Epithelial cell of proximal tubule (primary cell): Measurements from ENCODE around the gene CST8. TPM values are rescaled to one million over a fixed set of nuclear protein-coding genes. Genes with fewer than 3 reads are reported as not detected.

Source experiments
- DNase-seq: peaks from one replicate; pipeline ENCODE4 v3.0.0-alpha.2; 2011; ENCODE audit warnings: low read depth
- H3K4me3 ChIP-seq: 2 replicates; pipeline ENCODE4 v1.5.1; 2011; ENCODE audit warnings: low read depth, mild to moderate bottlenecking, low read length
- CTCF ChIP-seq: conservative IDR thresholded peaks from 2 replicates; pipeline ENCODE4 v1.5.1; 2012; ENCODE audit warnings: low read depth, mild to moderate bottlenecking, low read length
- total RNA-seq: library from RNA; depleted of rRNA; stranded (reverse); fragments of >200 nt; gene quantifications from 2 replicates; pipeline ENCODE4 v1.2.3, GENCODE V29; 2015

CST8 gene
- not detected in 2 replicates for total RNA-seq

GRCh38 chr20:23490817-23491216 is at the start of gene CST8:
Gene CST8, plus strand, starts transcription at chr20:23491117. Its CDS starts 551 bp downstream, at chr20:23491668.
- DNase-seq, result no peak
- TF ChIP-seq CTCF, result no peak
- H3K4me3 ChIP-seq, result no peak within 1 kb of the TSS

GRCh38 chr20:23441850-23442313 is 49.0 kb upstream of the CST8 start:
- H3K4me3 ChIP-seq, result no peak overlapping the region
- no peak for DNase-seq
- peak; percentile 98 for TF ChIP-seq CTCF

- no peak for TF ChIP-seq CTCF
- no peak for DNase-seq
Measured at GRCh38 chr20:23442436-23442835, 48.5 kb upstream of the CST8 start.

GRCh38 chr20:23444859-23445258 is 46.1 kb upstream of the CST8 start:
- H3K4me3 ChIP-seq, result no peak overlapping the region
- no peak for TF ChIP-seq CTCF
- no peak for DNase-seq

More at GRCh38 chr20:23442436-23442835, 48.5 kb upstream of the CST8 start:
- no peak overlapping the region for H3K4me3 ChIP-seq

- no peak for TF ChIP-seq CTCF
- DNase-seq, result peak; percentile 63
- no peak overlapping the region for H3K4me3 ChIP-seq
Measured at GRCh38 chr20:23445596-23446217, 45.2 kb upstream of the CST8 start.

GRCh38 chr20:23446505-23446904 is 44.4 kb upstream of the CST8 start:
- TF ChIP-seq CTCF, result peak; percentile 70
- peak; percentile 31 for DNase-seq
- no peak overlapping the region for H3K4me3 ChIP-seq

- no peak for DNase-seq
- no peak overlapping the region for H3K4me3 ChIP-seq
- no peak for TF ChIP-seq CTCF
Measured at GRCh38 chr20:23448167-23448566, 42.8 kb upstream of the CST8 start.
